HG02970 (cell line): Measurements from ENCODE around the gene PARD3.
"Not testable (repeated sequence)": the region's sequence is repeated elsewhere in the genome, so short reads cannot be mapped to it uniquely, and the experiment has no call there.

Experiments
- ATAC-seq: cut with Tn5 transposase; IDR thresholded peaks from one replicate; pipeline ENCODE4 v1.9.1; 2021; ENCODE audit warnings: mild to moderate bottlenecking, moderate library complexity, moderate number of reproducible peaks; ENCODE audit not compliant: unreplicated experiment, low FRiP score

Gene PARD3

GRCh38 chr10:34454590-34455261 is 360.4 kb downstream of the PARD3 start:
- ATAC-seq, result no peak

GRCh38 chr10:34449836-34450235 is 365.3 kb downstream of the PARD3 start:
- no peak for ATAC-seq

GRCh38 chr10:34446049-34446448 is 369.0 kb downstream of the PARD3 start:
- no peak for ATAC-seq

- ATAC-seq, result no peak
Observed at GRCh38 chr10:34444223-34445183, 370.6 kb downstream of the PARD3 start.

DNA sequence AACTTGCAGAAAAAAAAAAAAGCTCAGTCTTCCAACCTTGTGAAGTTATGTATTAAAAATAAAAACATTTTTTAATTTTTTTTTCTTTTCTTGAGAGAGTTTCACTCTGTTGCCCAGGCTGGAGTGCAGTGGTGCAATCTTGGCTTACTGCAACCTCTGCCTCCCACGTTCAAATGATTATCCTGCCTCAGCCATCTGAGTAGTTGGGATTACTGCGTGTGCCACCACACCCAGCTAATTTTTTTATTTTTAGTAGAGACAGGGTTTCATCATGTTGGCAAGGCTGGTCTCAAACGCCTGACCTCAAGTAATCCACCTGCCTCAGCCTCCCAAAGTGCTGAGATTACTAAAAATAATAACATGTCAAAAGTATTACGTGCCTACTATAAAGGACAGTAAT is 375.7 kb downstream of the PARD3 start:
- not testable (repeated sequence) for ATAC-seq

DNA sequence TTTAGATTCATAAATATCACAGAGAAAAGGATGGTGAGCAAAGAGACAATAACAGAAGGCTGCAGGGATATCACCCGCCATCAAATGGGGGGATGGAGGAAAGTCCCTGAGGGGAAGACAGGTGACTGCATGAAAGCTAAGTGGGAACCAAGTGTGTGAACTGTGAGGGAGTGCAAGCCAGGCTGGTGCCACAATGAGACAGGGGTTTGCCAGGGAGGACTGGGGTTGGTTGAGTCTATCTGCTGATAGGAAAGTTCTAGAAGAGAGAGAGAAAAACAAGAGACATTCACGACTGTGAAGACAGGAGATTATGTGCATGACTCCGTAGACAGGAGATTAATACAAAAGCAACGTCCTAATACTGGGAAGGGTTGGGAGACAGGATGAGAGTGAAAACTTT is 376.4 kb downstream of the PARD3 start:
- no peak for ATAC-seq

DNA sequence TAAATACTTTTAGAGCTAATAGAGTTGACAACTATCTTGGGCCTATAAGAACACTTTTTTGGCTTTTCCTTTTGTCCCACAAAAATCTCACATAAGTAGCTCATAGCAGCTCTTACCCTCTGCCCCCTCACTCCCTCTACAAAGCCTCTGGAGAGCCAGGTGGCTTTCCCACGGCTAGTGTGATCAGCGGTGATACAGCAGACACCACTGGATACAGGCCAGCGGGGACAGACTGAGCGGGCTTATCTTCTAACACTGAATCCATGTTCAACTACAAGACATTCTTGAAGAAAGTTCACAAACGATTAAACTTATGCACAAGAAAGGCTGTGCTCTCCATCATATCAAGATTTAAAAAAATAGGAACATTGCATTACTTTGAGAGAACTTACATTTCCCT is 377.2 kb downstream of the PARD3 start:
- ATAC-seq, result no peak

- ATAC-seq, result no peak
Observed at GRCh38 chr10:34434119-34434594, 380.9 kb downstream of the PARD3 start.

DNA sequence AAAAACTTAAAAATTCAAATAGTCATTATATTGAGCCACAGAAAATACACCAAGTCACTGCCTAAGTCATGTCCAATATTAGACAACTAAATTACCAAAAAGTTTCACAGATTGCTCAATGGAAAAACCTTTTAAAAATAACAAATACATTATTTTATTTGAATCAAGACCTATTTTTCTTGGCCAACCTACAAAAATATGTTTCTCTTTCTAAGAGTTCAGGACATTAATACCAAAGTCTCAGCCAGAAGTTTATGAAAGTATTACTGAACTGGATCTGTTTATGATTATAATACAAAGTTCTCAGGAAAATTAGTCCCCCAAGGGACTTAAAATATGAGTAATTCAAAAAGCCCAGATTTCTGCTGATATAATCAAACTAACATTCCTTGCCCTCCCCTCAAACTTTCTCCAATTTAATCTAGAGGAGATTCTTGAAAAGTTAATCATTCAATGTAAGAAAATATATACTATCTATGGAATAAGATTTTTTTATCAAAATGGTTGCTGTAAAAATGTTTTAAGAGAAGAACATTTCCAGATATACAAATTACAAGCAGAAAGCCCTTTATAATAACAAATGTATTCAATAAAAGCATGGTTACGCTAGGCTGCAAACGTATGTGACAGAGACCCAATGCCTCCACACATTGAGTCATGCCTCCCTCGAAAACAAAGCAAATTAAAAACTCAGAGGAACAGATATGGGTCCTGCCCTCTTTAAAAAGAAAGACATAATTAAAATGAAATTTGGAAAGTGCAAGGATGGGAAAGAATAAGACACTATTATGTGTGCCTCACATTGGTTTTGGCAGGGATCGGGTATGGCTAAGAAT is 381.6 kb downstream of the PARD3 start:
- no peak for ATAC-seq

- no peak for ATAC-seq
Observed at GRCh38 chr10:34432589-34432988, 382.5 kb downstream of the PARD3 start.

GRCh38 chr10:34430685-34431084 is 384.4 kb downstream of the PARD3 start:
- ATAC-seq, result no peak

DNA sequence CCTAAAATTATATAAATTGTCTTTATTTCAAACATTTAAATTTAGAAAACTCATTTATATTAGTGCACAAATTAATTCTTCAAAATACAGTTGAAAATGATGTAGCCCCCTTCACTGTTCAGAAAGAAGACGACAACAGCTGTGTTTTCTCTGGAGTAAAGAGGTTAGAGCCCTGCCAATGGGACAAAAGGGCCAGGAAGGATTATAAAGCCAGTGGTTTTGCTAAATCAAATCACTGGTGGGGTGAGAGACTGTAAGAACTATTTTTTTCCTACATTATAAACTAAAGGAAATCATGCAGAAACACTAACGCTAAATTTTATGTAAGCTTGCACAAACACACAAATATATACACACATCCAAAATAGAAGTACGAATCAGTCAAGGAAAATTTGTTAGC is 386.6 kb downstream of the PARD3 start:
- no peak for ATAC-seq

DNA sequence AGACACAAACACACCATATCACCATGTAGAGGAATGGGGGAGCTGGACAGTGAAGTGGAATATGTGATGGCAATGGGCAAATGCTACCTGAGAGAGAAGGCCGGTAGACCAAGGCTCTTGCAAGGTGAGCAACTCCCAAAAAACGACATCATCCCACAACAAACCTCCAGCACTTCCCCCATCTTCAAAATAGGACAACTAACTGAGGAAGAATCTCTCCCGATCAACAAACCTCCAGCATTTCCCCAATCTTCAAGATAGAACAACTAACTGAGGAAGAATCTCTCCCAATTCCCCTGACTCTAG is 387.2 kb downstream of the PARD3 start:
- no peak for ATAC-seq

GRCh38 chr10:34427158-34427910 is 387.8 kb downstream of the PARD3 start:
- not testable (repeated sequence) for ATAC-seq

GRCh38 chr10:34426538-34427157 is 388.4 kb downstream of the PARD3 start:
- not testable (repeated sequence) for ATAC-seq

DNA sequence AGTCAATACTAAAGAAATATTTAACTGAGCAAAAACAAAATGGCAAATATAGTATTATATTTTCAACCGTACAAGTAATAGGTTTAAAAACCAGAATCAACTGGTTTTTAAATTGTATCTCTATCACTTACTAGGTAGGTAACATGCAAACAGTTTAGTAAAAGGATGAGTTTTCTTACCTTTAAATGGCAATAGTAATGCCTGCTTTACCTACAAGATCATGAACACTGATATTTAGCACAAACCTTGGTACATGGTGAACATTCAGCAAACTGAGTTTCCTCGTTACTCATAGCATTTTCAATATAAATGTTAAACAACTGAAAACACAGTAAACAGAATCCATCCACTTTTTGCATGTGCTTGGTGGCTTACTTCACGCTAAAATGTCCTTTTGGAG is 389.1 kb downstream of the PARD3 start:
- ATAC-seq, result no peak

GRCh38 chr10:34423673-34424625 is 391.1 kb downstream of the PARD3 start:
- ATAC-seq, result no peak

DNA sequence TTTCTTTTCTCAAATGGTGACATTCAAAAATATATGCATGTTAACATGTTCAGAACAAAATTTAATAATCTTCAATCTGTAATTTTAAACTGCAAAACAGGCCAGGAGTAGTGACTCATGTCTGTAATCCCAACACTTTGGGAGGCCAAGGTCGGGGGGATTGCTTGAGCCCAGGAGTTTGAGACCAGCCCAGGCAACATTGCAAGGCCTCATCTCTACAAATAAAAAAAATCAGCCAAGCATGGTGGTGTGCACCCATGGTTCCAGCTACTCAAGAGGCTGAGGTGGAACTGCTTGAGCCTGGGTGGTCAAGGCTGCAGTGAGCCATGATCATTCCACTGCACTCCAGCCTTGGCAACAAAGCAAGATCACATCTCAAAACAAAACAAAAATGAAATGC is 394.3 kb downstream of the PARD3 start:
- no peak for ATAC-seq

DNA sequence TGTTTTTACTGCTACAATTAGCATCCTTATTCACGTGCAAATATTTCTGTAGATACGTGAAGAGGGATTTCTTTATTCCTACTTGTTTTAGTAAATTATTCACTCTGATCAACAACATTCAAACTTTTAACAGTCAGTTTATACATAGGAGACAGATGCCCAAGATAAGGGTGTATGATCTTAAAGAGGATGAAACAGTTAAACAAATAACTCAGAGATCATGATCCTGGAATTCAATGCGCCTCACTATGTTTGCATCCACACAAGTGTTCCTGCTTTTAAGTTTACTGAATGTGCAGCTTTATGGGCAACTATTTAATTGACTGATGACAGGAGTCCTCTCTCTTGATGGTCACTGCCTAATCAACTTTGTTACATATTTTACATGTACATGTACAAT is 394.8 kb downstream of the PARD3 start:
- ATAC-seq, result no peak
